Spleen (tissue), 11 donors: ENCODE data around the gene PDE8B. TPM values are rescaled to one million over a fixed set of nuclear protein-coding genes. Genes with fewer than 3 reads are reported as not detected.

ENCODE experiments used
- DNase-seq: peaks from one replicate; pipeline ENCODE4 v3.0.0-alpha.2; 2020
- H3K27ac ChIP-seq, 8 donors: fragments of 200-600 bp; sonication (generic) in 7 of 8; 1 replicate in 4 of 8; 2 replicates in 4 of 8; pipeline versions ENCODE4 v1.5.0 to v1.8.0; 2016 to 2021; ENCODE audit warnings: inconsistent platforms in 4 of 8, mild to moderate bottlenecking in 4 of 8, moderate library complexity in 1 of 8
- H3K27me3 ChIP-seq, 7 donors: fragments of 200-600 bp; sonication (generic) in 6 of 7; replicated peaks in 1 of 7; 1 replicate in 4 of 7; 2 replicates in 3 of 7; pipeline versions ENCODE4 v1.5.0 to v1.8.0; 2016 to 2021; ENCODE audit warnings: inconsistent platforms in 3 of 7, mild to moderate bottlenecking in 1 of 7
- H3K36me3 ChIP-seq, 6 donors: fragments of 200-600 bp; sonication (generic) in 5 of 6; 1 replicate in 4 of 6; 2 replicates in 2 of 6; pipeline versions ENCODE4 v1.5.0 to v1.8.0; 2016 to 2021; ENCODE audit warnings: inconsistent platforms in 2 of 6
- H3K4me1 ChIP-seq, 6 donors: fragments of 200-600 bp; sonication (generic) in 5 of 6; 1 replicate in 3 of 6; 2 replicates in 3 of 6; pipeline versions ENCODE4 v1.5.0 to v1.8.0; 2016 to 2021; ENCODE audit warnings: inconsistent platforms in 3 of 6
- H3K4me3 ChIP-seq, 8 donors: fragments of 200-600 bp; sonication (generic) in 7 of 8; 1 replicate in 4 of 8; 2 replicates in 4 of 8; pipeline versions ENCODE4 v1.5.0 to v1.8.0; 2016 to 2021; ENCODE audit warnings: inconsistent platforms in 4 of 8, mild to moderate bottlenecking in 4 of 8, moderate library complexity in 2 of 8
- H3K9me3 ChIP-seq, 8 donors: fragments of 200-600 bp; sonication (generic) in 7 of 8; 1 replicate in 4 of 8; 2 replicates in 4 of 8; pipeline versions ENCODE4 v1.5.0 to v1.8.0; 2016 to 2021; ENCODE audit warnings: inconsistent platforms in 4 of 8
- POLR2A ChIP-seq, 3 donors: fragments of 450-650 bp; IDR thresholded peaks; one replicate each; pipeline ENCODE4 v1.5.1; 2017; ENCODE audit warnings: antibody characterized with exemption in 3 of 3, mild to moderate bottlenecking in 1 of 3
- POLR2AphosphoS5 ChIP-seq, 3 donors: sonication (generic); formaldehyde crosslinking; IDR thresholded peaks; one replicate each; pipeline ENCODE4 v1.5.1; 2017; ENCODE audit warnings: antibody characterized with exemption in 3 of 3
- WGBS, 5 donors: extraction: QIAGEN DNeasy Blood & Tissue Kit in 3 of 5; methylation state at CpG; one replicate each; pipeline versions ENCODE4 v1.1.5 to v1.1.7; 2013 to 2018; 5-methylcytosine and 5-hydroxymethylcytosine counted together
- intact Hi-C: fragments of 100-400 bp; cut with DNase I; formaldehyde crosslinking; loops from one replicate; pipeline ENCODE4 v1.15.0; 2023; ENCODE audit warnings: low total_unique reads
- polyA plus RNA-seq, 3 donors: library from polyadenylated mRNA; stranded (reverse); fragments of 200-250 nt; gene quantifications; one replicate each; pipeline ENCODE4 v1.2.1, GENCODE V29; 2013
- total RNA-seq, 7 donors: library from RNA; depleted of rRNA in 3 of 7; stranded (reverse); fragments of >200 nt in 3 of 7; fragmentation: NEBNext Ultra II Directional in 4 of 7; extraction: Animal tissue kit (Norgen Biotek cat#: 25700) in 4 of 7; gene quantifications; one replicate each; pipeline versions ENCODE4 v1.1.0 to v1.2.1, GENCODE V29; 2016 to 2021
- TF ChIP-seq, protein P1 (sequence below), 11 experiments: fragments of 200-600 bp in 7 of 11; fragments of 450-650 bp in 4 of 11; sonication (generic) in 4 of 11; IDR thresholded peaks in 8 of 11; conservative IDR thresholded peaks in 3 of 11; 1 replicate in 7 of 11; 2 replicates in 4 of 11; pipeline versions ENCODE4 v1.4.0 to v1.8.0; 2016 to 2021; ENCODE audit warnings: antibody characterized with exemption in 11 of 11, inconsistent platforms in 4 of 11, mild to moderate bottlenecking in 1 of 11
- donor health status: healthy with polysubstance abuse.
- donor health status: DM: no; HTN: no; CAD: no; lungs with moderate emphysema.
- donor health status: DM: no; HTN: no; CAD: no.
- donor health status: Bipolar disorder and iron deficiency.
- donor health status: healthy.
- donor health status: DM: no; HTN: no; CAD: no.
- donor health status: DM: yes; HTN: yes; CAD: no.

Gene PDE8B
- total and polyA plus RNA-seq, 10 donors, result 0.18 to 1.9 (median 0.85) TPM

DNA sequence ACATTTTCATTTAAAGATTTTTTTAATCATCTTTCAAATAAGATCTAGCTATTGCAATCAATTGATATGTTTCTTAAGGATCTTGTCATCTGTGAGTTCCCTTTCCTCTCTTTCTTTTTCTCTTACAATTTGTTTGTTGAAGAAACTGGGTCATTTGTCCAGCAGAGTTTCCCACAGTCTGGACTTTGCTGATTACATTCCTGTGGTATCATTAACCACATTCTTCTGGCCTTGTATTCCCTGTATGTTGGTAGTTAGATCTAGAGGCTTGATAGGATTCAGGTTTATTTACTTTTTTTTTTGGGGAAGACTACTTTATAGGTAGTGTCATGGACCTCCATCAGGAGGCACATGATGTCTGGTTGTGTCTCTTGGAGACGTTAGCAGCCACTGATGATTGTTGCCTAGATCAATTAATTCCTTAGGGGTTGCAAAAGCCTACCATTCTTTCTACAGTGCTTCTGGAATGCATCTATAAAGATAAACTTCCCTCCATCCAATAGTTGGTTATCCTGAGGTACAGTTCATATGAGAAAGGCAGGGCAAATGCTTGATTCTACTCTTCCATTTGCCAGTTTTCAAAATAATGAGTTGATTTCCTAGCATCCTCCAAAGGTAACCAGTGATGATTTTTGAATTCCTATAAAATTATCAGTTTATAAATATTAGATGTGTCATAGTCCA is 14.3 kb downstream of the PDE8B start:
- H3K27ac ChIP-seq, result no peak overlapping the region
- WGBS, 5 donors, result 33 to 90% (median 74%) methylated on average over 1 of the region's 1 CpG
- H3K27me3 ChIP-seq, result peaks cover 0 to 25% (median 0%) of the 10 kb centered on the region in 7 donors
- no peaks in the 10 kb centered on the region for H3K4me1 ChIP-seq
- H3K4me3 ChIP-seq, result no peak overlapping the region
- TF ChIP-seq, protein P1, sequence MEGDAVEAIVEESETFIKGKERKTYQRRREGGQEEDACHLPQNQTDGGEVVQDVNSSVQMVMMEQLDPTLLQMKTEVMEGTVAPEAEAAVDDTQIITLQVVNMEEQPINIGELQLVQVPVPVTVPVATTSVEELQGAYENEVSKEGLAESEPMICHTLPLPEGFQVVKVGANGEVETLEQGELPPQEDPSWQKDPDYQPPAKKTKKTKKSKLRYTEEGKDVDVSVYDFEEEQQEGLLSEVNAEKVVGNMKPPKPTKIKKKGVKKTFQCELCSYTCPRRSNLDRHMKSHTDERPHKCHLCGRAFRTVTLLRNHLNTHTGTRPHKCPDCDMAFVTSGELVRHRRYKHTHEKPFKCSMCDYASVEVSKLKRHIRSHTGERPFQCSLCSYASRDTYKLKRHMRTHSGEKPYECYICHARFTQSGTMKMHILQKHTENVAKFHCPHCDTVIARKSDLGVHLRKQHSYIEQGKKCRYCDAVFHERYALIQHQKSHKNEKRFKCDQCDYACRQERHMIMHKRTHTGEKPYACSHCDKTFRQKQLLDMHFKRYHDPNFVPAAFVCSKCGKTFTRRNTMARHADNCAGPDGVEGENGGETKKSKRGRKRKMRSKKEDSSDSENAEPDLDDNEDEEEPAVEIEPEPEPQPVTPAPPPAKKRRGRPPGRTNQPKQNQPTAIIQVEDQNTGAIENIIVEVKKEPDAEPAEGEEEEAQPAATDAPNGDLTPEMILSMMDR (IDR thresholded peaks at IDR 0.05 in 8 of 11, conservative IDR thresholded peaks at IDR 0.05 in 3 of 11), result no peak
- TF ChIP-seq POLR2AphosphoS5 (IDR thresholded peaks at IDR 0.05) (no peak), POLR2A (IDR thresholded peaks at IDR 0.05) (no peak)
- no peak for DNase-seq
- intact Hi-C loops, result no loop called here
- H3K9me3 ChIP-seq, result peaks cover 0 to 4% (median 0%) of the 10 kb centered on the region in 8 donors
- H3K36me3 ChIP-seq, result no peaks in the 10 kb centered on the region

GRCh38 chr5:77225531-77225930 is 15.1 kb downstream of the PDE8B start:
- peaks cover 0 to 20% (median 0%) of the 10 kb centered on the region in 7 donors for H3K27me3 ChIP-seq
- H3K9me3 ChIP-seq, result peaks cover 0 to 8% (median 0%) of the 10 kb centered on the region in 8 donors
- H3K4me1 ChIP-seq, result no peaks in the 10 kb centered on the region
- intact Hi-C loops, result no loop called here
- H3K36me3 ChIP-seq, result no peaks in the 10 kb centered on the region
- 61 to 69% (median 62%) methylated on average over 8 of the region's 8 CpGs for WGBS, 5 donors
- no peak for DNase-seq
- TF ChIP-seq, protein P1 (IDR thresholded peaks at IDR 0.05 in 8 of 11, conservative IDR thresholded peaks at IDR 0.05 in 3 of 11), result no peak
- TF ChIP-seq POLR2A (IDR thresholded peaks at IDR 0.05) (no peak), POLR2AphosphoS5 (IDR thresholded peaks at IDR 0.05) (no peak)
- H3K4me3 ChIP-seq, result no peak overlapping the region
- no peak overlapping the region for H3K27ac ChIP-seq

GRCh38 chr5:77229887-77230286 is 19.4 kb downstream of the PDE8B start:
- H3K36me3 ChIP-seq, result no peaks in the 10 kb centered on the region
- peaks cover 0 to 8% (median 0%) of the 10 kb centered on the region in 8 donors for H3K9me3 ChIP-seq
- DNase-seq, result no peak
- H3K27ac ChIP-seq, result no peak overlapping the region
- intact Hi-C loops, result no loop called here
- 83 to 88% (median 85%) methylated on average over 4 of the region's 4 CpGs for WGBS, 5 donors
- no peak overlapping the region for H3K4me3 ChIP-seq
- H3K4me1 ChIP-seq, result peaks cover 0 to 12% (median 2%) of the 10 kb centered on the region in 6 donors
- H3K27me3 ChIP-seq, result peaks cover 0 to 6% (median 0%) of the 10 kb centered on the region in 7 donors
- TF ChIP-seq, protein P1 (IDR thresholded peaks at IDR 0.05 in 8 of 11, conservative IDR thresholded peaks at IDR 0.05 in 3 of 11), result no peak
- no peak for TF ChIP-seq POLR2A (IDR thresholded peaks at IDR 0.05)
- no peak for TF ChIP-seq POLR2AphosphoS5 (IDR thresholded peaks at IDR 0.05)

GRCh38 chr5:77230727-77231470 is 20.4 kb downstream of the PDE8B start:
- H3K4me1 ChIP-seq, result peaks cover 0 to 12% (median 2%) of the 10 kb centered on the region in 6 donors
- H3K4me3 ChIP-seq, result no peak overlapping the region
- peaks cover 0 to 8% (median 0%) of the 10 kb centered on the region in 8 donors for H3K9me3 ChIP-seq
- H3K27ac ChIP-seq, result peak overlapping the region in 1 of 8 donors; percentile 9
- TF ChIP-seq POLR2A (IDR thresholded peaks at IDR 0.05) (no peak), POLR2AphosphoS5 (IDR thresholded peaks at IDR 0.05) (no peak)
- TF ChIP-seq, protein P1 (IDR thresholded peaks at IDR 0.05 in 8 of 11, conservative IDR thresholded peaks at IDR 0.05 in 3 of 11), result no peak
- H3K36me3 ChIP-seq, result no peaks in the 10 kb centered on the region
- 70 to 75% (median 71%) methylated on average over 4 of the region's 4 CpGs for WGBS, 5 donors
- intact Hi-C loops, result no loop called here
- DNase-seq, result no peak
- H3K27me3 ChIP-seq, result peaks cover 0 to 6% (median 0%) of the 10 kb centered on the region in 7 donors
